CD14-positive monocyte (primary cell): Measurements from ENCODE around the gene CD93. TPM values are rescaled to one million over a fixed set of nuclear protein-coding genes. Genes with fewer than 3 reads are reported as not detected.

ENCODE experiments used
- DNase-seq, 3 donors: peaks; one replicate each; pipeline ENCODE4 v3.0.0-alpha.2; 2011 to 2022
- H2AFZ ChIP-seq: 2 replicates; pipeline ENCODE4 v1.6.0; 2012; ENCODE audit warnings: mild to moderate bottlenecking, low read depth, low read length, inconsistent platforms; ENCODE audit not compliant: insufficient read depth, poor library complexity, severe bottlenecking
- H3K27ac ChIP-seq, 2 donors: 1 replicate in 1 of 2; 2 replicates in 1 of 2; pipeline ENCODE4 v1.5.1; 2012 to 2013; ENCODE audit warnings: low read length in 2 of 2, control low read depth in 1 of 2, inconsistent platforms in 1 of 2, low read depth in 1 of 2, mild to moderate bottlenecking in 1 of 2
- H3K27me3 ChIP-seq, 2 donors: one replicate each; pipeline versions ENCODE4 v1.6.0 to v1.6.1; 2011 to 2013; ENCODE audit warnings: low read length in 2 of 2; ENCODE audit not compliant: control insufficient read depth in 2 of 2, insufficient read depth in 2 of 2
- H3K36me3 ChIP-seq, 2 donors: replicated peaks in 1 of 2; 1 replicate in 1 of 2; 2 replicates in 1 of 2; pipeline versions ENCODE4 v1.5.1 to v1.6.1; 2012 to 2013; ENCODE audit warnings: low read length in 2 of 2, control low read depth in 1 of 2, inconsistent platforms in 1 of 2, mild to moderate bottlenecking in 1 of 2; ENCODE audit not compliant: insufficient read depth in 2 of 2, control insufficient read depth in 1 of 2
- H3K4me1 ChIP-seq, 2 donors: 1 replicate in 1 of 2; 2 replicates in 1 of 2; pipeline versions ENCODE4 v1.5.1 to v1.6.1; 2012 to 2013; ENCODE audit warnings: low read length in 2 of 2, control low read depth in 1 of 2, inconsistent platforms in 1 of 2, mild to moderate bottlenecking in 1 of 2, moderate library complexity in 1 of 2; ENCODE audit not compliant: insufficient read depth in 2 of 2, control insufficient read depth in 1 of 2
- H3K4me2 ChIP-seq: replicated peaks from 2 replicates; pipeline ENCODE3; 2012; ENCODE audit warnings: low read length, moderate library complexity, mild to moderate bottlenecking; ENCODE audit not compliant: poor library complexity, severe bottlenecking; ENCODE audit errors: extremely low read depth
- H3K4me3 ChIP-seq, 3 experiments: fragments of 200-600 bp in 1 of 3; sonication (generic) in 1 of 3; replicated peaks in 1 of 3; 1 replicate in 2 of 3; 2 replicates in 1 of 3; pipeline ENCODE4 v1.5.1; 2011 to 2013; ENCODE audit warnings: low read length in 3 of 3, mild to moderate bottlenecking in 3 of 3, control low read depth in 2 of 3, low read depth in 2 of 3, inconsistent platforms in 1 of 3, moderate library complexity in 1 of 3
- H3K79me2 ChIP-seq: 2 replicates; pipeline ENCODE4 v1.6.0; 2012; ENCODE audit warnings: mild to moderate bottlenecking, control low read depth, inconsistent platforms, low read length, moderate library complexity; ENCODE audit not compliant: insufficient read depth
- H3K9ac ChIP-seq: 2 replicates; pipeline ENCODE4 v1.6.0; 2017; ENCODE audit warnings: low read length, mild to moderate bottlenecking; ENCODE audit not compliant: insufficient read depth, poor library complexity, severe bottlenecking
- H3K9me3 ChIP-seq, 2 donors: replicated peaks in 1 of 2; 1 replicate in 1 of 2; 2 replicates in 1 of 2; pipeline versions ENCODE4 v1.5.1 to v1.6.1; 2012 to 2013; ENCODE audit warnings: low read length in 2 of 2, control low read depth in 1 of 2; ENCODE audit not compliant: control insufficient read depth in 1 of 2, insufficient read depth in 1 of 2
- H4K20me1 ChIP-seq: 2 replicates; pipeline ENCODE4 v1.6.0; 2012; ENCODE audit warnings: mild to moderate bottlenecking, low read length, control low read depth, moderate library complexity; ENCODE audit not compliant: insufficient read depth
- H3K27ac Mint-ChIP-seq, 7 donors: one replicate each; pipeline ENCODE4 v1.8.0; 2020; ENCODE audit warnings: mild to moderate bottlenecking in 7 of 7, mixed read lengths in 7 of 7, moderate library complexity in 6 of 7, inconsistent platforms in 2 of 7
- H3K27me3 Mint-ChIP-seq, 3 donors: one replicate each; pipeline ENCODE4 v1.8.0; 2021 to 2022; ENCODE audit warnings: low read depth in 3 of 3, mild to moderate bottlenecking in 3 of 3, mixed read lengths in 3 of 3, moderate library complexity in 3 of 3, inconsistent platforms in 1 of 3
- H3K36me3 Mint-ChIP-seq, 2 donors: one replicate each; pipeline ENCODE4 v1.8.0; 2020; ENCODE audit warnings: mixed read lengths in 2 of 2, inconsistent platforms in 1 of 2, mild to moderate bottlenecking in 1 of 2
- H3K4me1 Mint-ChIP-seq: one replicate; pipeline ENCODE4 v1.8.0; 2020; ENCODE audit warnings: mild to moderate bottlenecking, mixed read lengths
- H3K4me3 Mint-ChIP-seq, 2 donors: one replicate each; pipeline ENCODE4 v1.8.0; 2020; ENCODE audit warnings: mild to moderate bottlenecking in 2 of 2, mixed read lengths in 2 of 2, moderate library complexity in 1 of 2
- H3K9me3 Mint-ChIP-seq, 7 donors: one replicate each; pipeline ENCODE4 v1.8.0; 2020 to 2022; ENCODE audit warnings: mixed read lengths in 7 of 7, mild to moderate bottlenecking in 6 of 7, moderate library complexity in 6 of 7, inconsistent platforms in 2 of 7
- CTCF ChIP-seq: fragments of 200-600 bp; IDR thresholded peaks from one replicate; pipeline ENCODE4 v1.8.0; 2022; ENCODE audit warnings: antibody characterized with exemption, mild to moderate bottlenecking
- WGBS: methylation state at CpG from one replicate; pipeline ENCODE4 v1.1.5; 2013; ENCODE audit warnings: missing lambda C conversion rate; ENCODE audit not compliant: insufficient coverage; 5-methylcytosine and 5-hydroxymethylcytosine counted together
- intact Hi-C, 2 donors: fragments of 100-400 bp; cut with micrococcal nuclease; formaldehyde crosslinking; loops; one replicate each; pipeline versions ENCODE4 v1.15.0 to v1.15.1; 2023
- polyA plus RNA-seq, 3 donors: library from polyadenylated mRNA; depleted of rRNA in 1 of 3; unstranded in 2 of 3; stranded (reverse) in 1 of 3; fragments of 300-500 nt in 2 of 3; fragments of >200 nt in 1 of 3; fragmentation: Illumina TruSeq in 2 of 3; gene quantifications; 1 replicate in 2 of 3; 2 replicates in 1 of 3; pipeline ENCODE4 v1.2.3, GENCODE V29; 2012 to 2021

CD93 gene
- polyA plus RNA-seq, 3 donors = 26.0 to 170 (median 48.9) TPM

DNA sequence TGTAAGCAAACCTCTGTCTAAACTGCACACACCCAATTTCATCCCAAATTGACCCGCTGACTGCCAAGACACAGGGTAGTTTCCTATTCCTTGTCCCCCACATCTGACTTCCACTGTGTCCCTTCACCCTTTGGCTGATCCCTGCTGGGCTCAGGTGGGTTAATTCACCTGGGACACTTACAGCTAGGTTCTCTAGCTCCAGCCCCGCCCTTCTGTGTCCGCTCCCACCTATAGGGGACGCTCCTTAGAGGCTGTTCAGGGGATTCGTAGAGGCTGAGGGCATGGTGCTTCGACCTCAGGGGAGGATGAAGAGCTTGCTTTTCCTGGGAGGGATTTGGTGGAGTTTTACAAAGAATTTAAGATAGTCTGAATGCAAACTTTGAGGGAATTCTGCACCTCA, 4.0 kb upstream of the CD93 start:
- no peak for DNase-seq
- intact Hi-C loops = no loop called here
- no peak overlapping the region for H3K4me3 ChIP-seq
- H3K4me1 Mint-ChIP-seq = peaks cover 48% of the 10 kb centered on the region
- peaks cover 0 to 2% of the 10 kb centered on the region in 2 donors for H3K36me3 Mint-ChIP-seq
- 90% methylated on average over 2 of the region's 6 CpGs for WGBS
- H3K4me2 ChIP-seq = no peak overlapping the region
- H3K36me3 ChIP-seq = no peaks in the 10 kb centered on the region
- no peaks in the 10 kb centered on the region for H3K9me3 ChIP-seq
- no peak overlapping the region for H3K4me3 Mint-ChIP-seq
- no peak overlapping the region for H3K27ac ChIP-seq
- H3K4me1 ChIP-seq = peaks cover 41 to 59% of the 10 kb centered on the region in 2 donors
- no peaks in the 10 kb centered on the region for H3K27me3 ChIP-seq
- peaks cover 17% of the 10 kb centered on the region for H3K79me2 ChIP-seq
- H3K27ac Mint-ChIP-seq = peak overlapping the region in 1 of 7 donors; percentile 32
- H3K9me3 Mint-ChIP-seq = no peaks in the 10 kb centered on the region
- peaks cover 3% of the 10 kb centered on the region for H4K20me1 ChIP-seq
- H3K27me3 Mint-ChIP-seq = peaks cover 1 to 4% (median 4%) of the 10 kb centered on the region in 3 donors
- no peak for TF ChIP-seq CTCF
- no peak overlapping the region for H2AFZ ChIP-seq
- H3K9ac ChIP-seq = no peak overlapping the region

DNA sequence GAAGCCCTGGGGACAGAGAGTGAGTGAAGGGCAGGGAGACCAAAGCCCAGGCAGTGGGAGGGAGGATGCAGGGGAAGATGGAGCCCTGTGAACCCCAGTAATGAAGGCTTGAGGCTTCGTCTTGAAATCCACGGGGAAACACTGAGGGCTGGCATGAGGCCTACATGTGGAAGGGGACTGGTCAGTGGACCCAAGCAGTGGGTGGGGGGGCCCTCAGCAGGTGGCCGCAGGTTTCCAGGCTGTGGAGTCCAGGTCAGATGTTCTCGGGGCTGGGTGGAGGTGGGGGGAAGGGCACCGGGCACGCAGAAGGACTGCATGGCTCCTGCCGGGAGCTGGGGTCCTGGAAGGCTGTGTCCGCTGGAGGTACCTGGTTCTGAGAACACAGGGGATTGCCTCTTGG, 2.7 kb upstream of the CD93 start:
- no peak overlapping the region for H3K4me3 ChIP-seq
- intact Hi-C loops = loop anchor here (5.0 to 10.0 kb wide), 5 partner anchors 37 to 146 kb away; no protein-coding TSS in a partner anchor
- no peaks in the 10 kb centered on the region for H3K36me3 ChIP-seq
- Mint-ChIP-seq H3K36me3 (peaks cover 10% of the 10 kb centered on the region in 2 donors), H3K27ac (peak overlapping the region in 5 of 7 donors; percentile 17 to 100 (median 97)), H3K27me3 (peaks cover 0 to 4% (median 1%) of the 10 kb centered on the region in 3 donors), H3K4me3 (no peak overlapping the region), H3K4me1 (peaks cover 44% of the 10 kb centered on the region), H3K9me3 (no peaks in the 10 kb centered on the region)
- no peaks in the 10 kb centered on the region for H3K27me3 ChIP-seq
- no peak for TF ChIP-seq CTCF
- H3K27ac ChIP-seq = no peak overlapping the region
- H3K9ac ChIP-seq = no peak overlapping the region
- H3K9me3 ChIP-seq = no peaks in the 10 kb centered on the region
- H3K79me2 ChIP-seq = peaks cover 29% of the 10 kb centered on the region
- no peak for DNase-seq
- 100% methylated on average over 3 of the region's 8 CpGs for WGBS
- peaks cover 16% of the 10 kb centered on the region for H4K20me1 ChIP-seq
- H3K4me1 ChIP-seq = peaks cover 43 to 59% of the 10 kb centered on the region in 2 donors
- H3K4me2 ChIP-seq = no peak overlapping the region
- H2AFZ ChIP-seq = no peak overlapping the region
